Measurements from ENCODE around the gene SKIC8. TPM values are rescaled to one million over a fixed set of nuclear protein-coding genes. Genes with fewer than 3 reads are reported as not detected.

Gene SKIC8
- total RNA-seq, 1 donor from 2014 or later = 54.3 TPM

Small RNA genes lying within 50 kb of the gene (small RNA-seq; reads per million reads assigned to genes)
- gene AC090607.5 = not detected

Other genes starting within 250 kb of the SKIC8 start
- gene TBC1D2B, start 221.9 kb downstream of the SKIC8 start, total RNA-seq = 63.6 TPM
- gene SH2D7, start 207.0 kb downstream of the SKIC8 start, total RNA-seq = not detected
- 13.0 TPM for gene CIB2, start 168.2 kb downstream of the SKIC8 start, total RNA-seq
- 60.2 TPM for gene IDH3A, start 150.2 kb downstream of the SKIC8 start, total RNA-seq
- 3.4 TPM for gene ACSBG1, start 65.0 kb downstream of the SKIC8 start, total RNA-seq
- gene DNAJA4, start 35.0 kb downstream of the SKIC8 start, total RNA-seq = 26.5 TPM
- not detected for gene CRABP1, start 40.7 kb upstream of the SKIC8 start, total RNA-seq
- 40.8 TPM for gene IREB2, start 138.6 kb upstream of the SKIC8 start, total RNA-seq
- gene HYKK, start 208.0 kb upstream of the SKIC8 start, total RNA-seq = 9.6 TPM
- gene PSMA4, start 240.8 kb upstream of the SKIC8 start, total RNA-seq = 107 TPM